ENCODE measurements around the gene INTS6.

- TF ChIP-seq EZH2 (IDR thresholded peaks at IDR 0.05; ENCODE audit: insufficient read depth, poor library complexity, severe bottlenecking) (no peak), EZH2phosphoT487 (IDR thresholded peaks at IDR 0.05; ENCODE audit: insufficient read depth, low read depth) (no peak)
These were observed 12.3 kb upstream of the INTS6 start for GRCh38 chr13:51465124-51465523.
